CD14-positive monocyte (primary cell): Measurements from ENCODE around the gene PROZ. TPM values are rescaled to one million over a fixed set of nuclear protein-coding genes. Genes with fewer than 3 reads are reported as not detected.
A peak's percentile ranks its signal among the peaks of the same experiment; 100 is the strongest.

Source experiments
- DNase-seq, 3 donors: peaks; one replicate each; pipeline ENCODE4 v3.0.0-alpha.2; 2011 to 2022
- H2AFZ ChIP-seq: 2 replicates; pipeline ENCODE4 v1.6.0; 2012; ENCODE audit warnings: mild to moderate bottlenecking, low read depth, low read length, inconsistent platforms; ENCODE audit not compliant: insufficient read depth, poor library complexity, severe bottlenecking
- H3K27ac ChIP-seq, 2 donors: 1 replicate in 1 of 2; 2 replicates in 1 of 2; pipeline ENCODE4 v1.5.1; 2012 to 2013; ENCODE audit warnings: low read length in 2 of 2, control low read depth in 1 of 2, inconsistent platforms in 1 of 2, low read depth in 1 of 2, mild to moderate bottlenecking in 1 of 2
- H3K27me3 ChIP-seq, 2 donors: one replicate each; pipeline versions ENCODE4 v1.6.0 to v1.6.1; 2011 to 2013; ENCODE audit warnings: low read length in 2 of 2; ENCODE audit not compliant: control insufficient read depth in 2 of 2, insufficient read depth in 2 of 2
- H3K36me3 ChIP-seq, 2 donors: replicated peaks in 1 of 2; 1 replicate in 1 of 2; 2 replicates in 1 of 2; pipeline versions ENCODE4 v1.5.1 to v1.6.1; 2012 to 2013; ENCODE audit warnings: low read length in 2 of 2, control low read depth in 1 of 2, inconsistent platforms in 1 of 2, mild to moderate bottlenecking in 1 of 2; ENCODE audit not compliant: insufficient read depth in 2 of 2, control insufficient read depth in 1 of 2
- H3K4me1 ChIP-seq, 2 donors: 1 replicate in 1 of 2; 2 replicates in 1 of 2; pipeline versions ENCODE4 v1.5.1 to v1.6.1; 2012 to 2013; ENCODE audit warnings: low read length in 2 of 2, control low read depth in 1 of 2, inconsistent platforms in 1 of 2, mild to moderate bottlenecking in 1 of 2, moderate library complexity in 1 of 2; ENCODE audit not compliant: insufficient read depth in 2 of 2, control insufficient read depth in 1 of 2
- H3K4me2 ChIP-seq: replicated peaks from 2 replicates; pipeline ENCODE3; 2012; ENCODE audit warnings: low read length, moderate library complexity, mild to moderate bottlenecking; ENCODE audit not compliant: poor library complexity, severe bottlenecking; ENCODE audit errors: extremely low read depth
- H3K4me3 ChIP-seq, 3 experiments: fragments of 200-600 bp in 1 of 3; sonication (generic) in 1 of 3; replicated peaks in 1 of 3; 1 replicate in 2 of 3; 2 replicates in 1 of 3; pipeline ENCODE4 v1.5.1; 2011 to 2013; ENCODE audit warnings: low read length in 3 of 3, mild to moderate bottlenecking in 3 of 3, control low read depth in 2 of 3, low read depth in 2 of 3, inconsistent platforms in 1 of 3, moderate library complexity in 1 of 3
- H3K79me2 ChIP-seq: 2 replicates; pipeline ENCODE4 v1.6.0; 2012; ENCODE audit warnings: mild to moderate bottlenecking, control low read depth, inconsistent platforms, low read length, moderate library complexity; ENCODE audit not compliant: insufficient read depth
- H3K9ac ChIP-seq: 2 replicates; pipeline ENCODE4 v1.6.0; 2017; ENCODE audit warnings: low read length, mild to moderate bottlenecking; ENCODE audit not compliant: insufficient read depth, poor library complexity, severe bottlenecking
- H3K9me3 ChIP-seq, 2 donors: replicated peaks in 1 of 2; 1 replicate in 1 of 2; 2 replicates in 1 of 2; pipeline versions ENCODE4 v1.5.1 to v1.6.1; 2012 to 2013; ENCODE audit warnings: low read length in 2 of 2, control low read depth in 1 of 2; ENCODE audit not compliant: control insufficient read depth in 1 of 2, insufficient read depth in 1 of 2
- H4K20me1 ChIP-seq: 2 replicates; pipeline ENCODE4 v1.6.0; 2012; ENCODE audit warnings: mild to moderate bottlenecking, low read length, control low read depth, moderate library complexity; ENCODE audit not compliant: insufficient read depth
- H3K27ac Mint-ChIP-seq, 7 donors: one replicate each; pipeline ENCODE4 v1.8.0; 2020; ENCODE audit warnings: mild to moderate bottlenecking in 7 of 7, mixed read lengths in 7 of 7, moderate library complexity in 6 of 7, inconsistent platforms in 2 of 7
- H3K27me3 Mint-ChIP-seq, 3 donors: one replicate each; pipeline ENCODE4 v1.8.0; 2021 to 2022; ENCODE audit warnings: low read depth in 3 of 3, mild to moderate bottlenecking in 3 of 3, mixed read lengths in 3 of 3, moderate library complexity in 3 of 3, inconsistent platforms in 1 of 3
- H3K36me3 Mint-ChIP-seq, 2 donors: one replicate each; pipeline ENCODE4 v1.8.0; 2020; ENCODE audit warnings: mixed read lengths in 2 of 2, inconsistent platforms in 1 of 2, mild to moderate bottlenecking in 1 of 2
- H3K4me1 Mint-ChIP-seq: one replicate; pipeline ENCODE4 v1.8.0; 2020; ENCODE audit warnings: mild to moderate bottlenecking, mixed read lengths
- H3K4me3 Mint-ChIP-seq, 2 donors: one replicate each; pipeline ENCODE4 v1.8.0; 2020; ENCODE audit warnings: mild to moderate bottlenecking in 2 of 2, mixed read lengths in 2 of 2, moderate library complexity in 1 of 2
- H3K9me3 Mint-ChIP-seq, 7 donors: one replicate each; pipeline ENCODE4 v1.8.0; 2020 to 2022; ENCODE audit warnings: mixed read lengths in 7 of 7, mild to moderate bottlenecking in 6 of 7, moderate library complexity in 6 of 7, inconsistent platforms in 2 of 7
- CTCF ChIP-seq: fragments of 200-600 bp; IDR thresholded peaks from one replicate; pipeline ENCODE4 v1.8.0; 2022; ENCODE audit warnings: antibody characterized with exemption, mild to moderate bottlenecking
- WGBS: methylation state at CpG from one replicate; pipeline ENCODE4 v1.1.5; 2013; ENCODE audit warnings: missing lambda C conversion rate; ENCODE audit not compliant: insufficient coverage; 5-methylcytosine and 5-hydroxymethylcytosine counted together
- intact Hi-C, 2 donors: fragments of 100-400 bp; cut with micrococcal nuclease; formaldehyde crosslinking; loops; one replicate each; pipeline versions ENCODE4 v1.15.0 to v1.15.1; 2023
- polyA plus RNA-seq, 3 donors: library from polyadenylated mRNA; depleted of rRNA in 1 of 3; unstranded in 2 of 3; stranded (reverse) in 1 of 3; fragments of 300-500 nt in 2 of 3; fragments of >200 nt in 1 of 3; fragmentation: Illumina TruSeq in 2 of 3; gene quantifications; 1 replicate in 2 of 3; 2 replicates in 1 of 3; pipeline ENCODE4 v1.2.3, GENCODE V29; 2012 to 2021

The PROZ gene
- polyA plus RNA-seq, 3 donors = not detected

GRCh38 chr13:113153810-113154748, 4.4 kb upstream of the PROZ start:
- no peaks in the 10 kb centered on the region for H3K36me3 ChIP-seq
- H3K9me3 ChIP-seq = peaks cover 4 to 6% of the 10 kb centered on the region in 2 donors
- peak overlapping the region; percentile 67 for H3K9ac ChIP-seq
- H3K27me3 ChIP-seq = peaks cover 13 to 27% of the 10 kb centered on the region in 2 donors
- 11% methylated on average over 5 of the region's 76 CpGs for WGBS
- peaks cover 24 to 28% of the 10 kb centered on the region in 2 donors for H3K4me1 ChIP-seq
- peak overlapping the region in 1 of 2 donors; percentile 45 for H3K27ac ChIP-seq
- TF ChIP-seq CTCF = no peak
- Mint-ChIP-seq H3K4me1 (peaks cover 27% of the 10 kb centered on the region), H3K4me3 (peak overlapping the region; percentile 83 to 91), H3K27me3 (peaks cover 27 to 38% (median 32%) of the 10 kb centered on the region in 3 donors), H3K9me3 (peaks cover 2 to 22% (median 9%) of the 10 kb centered on the region in 7 donors), H3K27ac (peak overlapping the region; percentile 45 to 91 (median 75)), H3K36me3 (peaks cover 6 to 7% of the 10 kb centered on the region in 2 donors)
- peak; percentile 61 to 81 (median 64) for DNase-seq
- no peaks in the 10 kb centered on the region for H3K79me2 ChIP-seq
- H3K4me2 ChIP-seq = peak overlapping the region; percentile 94
- H2AFZ ChIP-seq = peak overlapping the region; percentile 100
- H4K20me1 ChIP-seq = no peaks in the 10 kb centered on the region
- H3K4me3 ChIP-seq = peak overlapping the region; percentile 31 to 77 (median 46)
- intact Hi-C loops = loop anchor here (2.0 to 5.0 kb wide), 2 partner anchors 55 to 143 kb away; partner anchors contain the start of genes CUL4A (in 2 of the 2), PCID2 (in 2 of the 2) and LAMP1 (in 1 of the 2)

GRCh38 chr13:113155201-113155600, 3.2 kb upstream of the PROZ start:
- Histone ChIP-seq H3K9ac (no peak overlapping the region), H3K36me3 (no peaks in the 10 kb centered on the region), H2AFZ (no peak overlapping the region), H3K4me2 (no peak overlapping the region), H4K20me1 (no peaks in the 10 kb centered on the region), H3K9me3 (peaks cover 4 to 6% of the 10 kb centered on the region in 2 donors), H3K79me2 (no peaks in the 10 kb centered on the region), H3K4me1 (peaks cover 24 to 28% of the 10 kb centered on the region in 2 donors), H3K27me3 (peaks cover 13 to 27% of the 10 kb centered on the region in 2 donors), H3K4me3 (no peak overlapping the region), H3K27ac (no peak overlapping the region)
- Mint-ChIP-seq H3K27ac (peak overlapping the region in 4 of 7 donors; percentile 25 to 70 (median 61)), H3K4me3 (no peak overlapping the region), H3K36me3 (peaks cover 6 to 7% of the 10 kb centered on the region in 2 donors), H3K4me1 (peaks cover 27% of the 10 kb centered on the region), H3K9me3 (peaks cover 2 to 22% (median 9%) of the 10 kb centered on the region in 7 donors), H3K27me3 (peaks cover 29 to 39% (median 36%) of the 10 kb centered on the region in 3 donors)
- intact Hi-C loops = loop anchor here in 1 of 2 donors (2.0 kb wide), 1 partner anchor 54 kb away; the partner anchor contains the start of genes CUL4A and PCID2
- DNase-seq = peak in 1 of 3 donors; percentile 5
- 100% methylated on average over 1 of the region's 3 CpGs for WGBS
- TF ChIP-seq CTCF = no peak
